HepG2 (cell line): ENCODE results near the gene XPC.

Experiments
- HES4 ChIP-seq: sonication (generic); formaldehyde crosslinking; IDR thresholded peaks from 2 replicates; pipeline ENCODE4 v1.9.0; 2021; ENCODE audit warnings: mild to moderate bottlenecking, missing genetic modification reagents, borderline replicate concordance
- IRF2 ChIP-seq: IDR thresholded peaks from 2 replicates; pipeline ENCODE4 v1.6.1; 2018; ENCODE audit warnings: missing genetic modification reagents, missing compliant biosample characterization
- MTA3 ChIP-seq: sonication (generic); formaldehyde crosslinking; IDR thresholded peaks from 2 replicates; pipeline ENCODE4 v1.4.0; 2020; ENCODE audit warnings: missing genetic modification reagents
- ZNF446 ChIP-seq: sonication (generic); formaldehyde crosslinking; IDR thresholded peaks from 2 replicates; pipeline ENCODE4 v1.5.0; 2020; ENCODE audit warnings: mild to moderate bottlenecking, missing genetic modification reagents
- ZNF550 ChIP-seq: sonication (generic); formaldehyde crosslinking; IDR thresholded peaks from 2 replicates; pipeline ENCODE4 v1.4.0; 2020; ENCODE audit warnings: mild to moderate bottlenecking, missing genetic modification reagents, borderline replicate concordance
- ZNF614 ChIP-seq: IDR thresholded peaks from 2 replicates; pipeline ENCODE4 v1.6.1; 2018; ENCODE audit warnings: missing biosample characterization, missing genetic modification reagents, inconsistent platforms, borderline replicate concordance
- TF ChIP-seq, protein P1 (sequence below): sonication (generic); formaldehyde crosslinking; IDR thresholded peaks from 2 replicates; pipeline ENCODE4 v1.5.0; 2020; ENCODE audit warnings: mild to moderate bottlenecking, missing genetic modification reagents, moderate library complexity
- TF ChIP-seq, protein P2 (sequence below): sonication (generic); formaldehyde crosslinking; IDR thresholded peaks from 2 replicates; pipeline ENCODE4 v1.8.0; 2022; ENCODE audit warnings: mild to moderate bottlenecking, missing genetic modification reagents, moderate library complexity
- TF ChIP-seq, protein P3 (sequence below): sonication (generic); formaldehyde crosslinking; IDR thresholded peaks from 2 replicates; pipeline ENCODE4 v1.9.0; 2021; ENCODE audit warnings: missing genetic modification reagents, borderline replicate concordance

DNA sequence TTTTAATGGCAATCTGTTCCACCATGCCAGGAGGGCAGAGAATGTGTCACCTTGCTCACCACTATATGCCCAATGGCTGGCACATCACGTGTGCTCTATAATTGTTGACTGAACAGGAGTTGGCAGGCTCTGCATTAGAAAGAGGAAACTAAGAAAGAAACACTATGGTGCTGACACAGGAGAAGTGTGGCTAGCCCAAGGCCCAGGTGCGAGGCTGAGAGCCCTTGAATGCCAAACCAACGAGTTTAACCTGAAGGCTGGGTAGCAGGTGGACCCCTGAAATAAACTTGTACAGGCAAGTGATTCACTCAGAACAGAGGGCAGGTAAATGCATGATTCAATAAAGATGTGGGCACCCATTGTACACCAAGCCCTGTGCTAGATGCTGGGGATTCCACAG, 56.1 kb downstream of the XPC start:
- TF ChIP-seq, protein P1, sequence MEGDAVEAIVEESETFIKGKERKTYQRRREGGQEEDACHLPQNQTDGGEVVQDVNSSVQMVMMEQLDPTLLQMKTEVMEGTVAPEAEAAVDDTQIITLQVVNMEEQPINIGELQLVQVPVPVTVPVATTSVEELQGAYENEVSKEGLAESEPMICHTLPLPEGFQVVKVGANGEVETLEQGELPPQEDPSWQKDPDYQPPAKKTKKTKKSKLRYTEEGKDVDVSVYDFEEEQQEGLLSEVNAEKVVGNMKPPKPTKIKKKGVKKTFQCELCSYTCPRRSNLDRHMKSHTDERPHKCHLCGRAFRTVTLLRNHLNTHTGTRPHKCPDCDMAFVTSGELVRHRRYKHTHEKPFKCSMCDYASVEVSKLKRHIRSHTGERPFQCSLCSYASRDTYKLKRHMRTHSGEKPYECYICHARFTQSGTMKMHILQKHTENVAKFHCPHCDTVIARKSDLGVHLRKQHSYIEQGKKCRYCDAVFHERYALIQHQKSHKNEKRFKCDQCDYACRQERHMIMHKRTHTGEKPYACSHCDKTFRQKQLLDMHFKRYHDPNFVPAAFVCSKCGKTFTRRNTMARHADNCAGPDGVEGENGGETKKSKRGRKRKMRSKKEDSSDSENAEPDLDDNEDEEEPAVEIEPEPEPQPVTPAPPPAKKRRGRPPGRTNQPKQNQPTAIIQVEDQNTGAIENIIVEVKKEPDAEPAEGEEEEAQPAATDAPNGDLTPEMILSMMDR (CRISPR knock-in tag), result no peak
- TF ChIP-seq ZNF614 (CRISPR knock-in tag) (no peak), ZNF550 (CRISPR knock-in tag) (no peak), ZNF446 (CRISPR knock-in tag) (no peak), MTA3 (CRISPR knock-in tag) (no peak), HES4 (CRISPR knock-in tag) (no peak), IRF2 (CRISPR knock-in tag) (no peak)
- TF ChIP-seq, protein P2, sequence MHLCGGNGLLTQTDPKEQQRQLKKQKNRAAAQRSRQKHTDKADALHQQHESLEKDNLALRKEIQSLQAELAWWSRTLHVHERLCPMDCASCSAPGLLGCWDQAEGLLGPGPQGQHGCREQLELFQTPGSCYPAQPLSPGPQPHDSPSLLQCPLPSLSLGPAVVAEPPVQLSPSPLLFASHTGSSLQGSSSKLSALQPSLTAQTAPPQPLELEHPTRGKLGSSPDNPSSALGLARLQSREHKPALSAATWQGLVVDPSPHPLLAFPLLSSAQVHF (CRISPR knock-in tag), result no peak
- TF ChIP-seq, protein P3, sequence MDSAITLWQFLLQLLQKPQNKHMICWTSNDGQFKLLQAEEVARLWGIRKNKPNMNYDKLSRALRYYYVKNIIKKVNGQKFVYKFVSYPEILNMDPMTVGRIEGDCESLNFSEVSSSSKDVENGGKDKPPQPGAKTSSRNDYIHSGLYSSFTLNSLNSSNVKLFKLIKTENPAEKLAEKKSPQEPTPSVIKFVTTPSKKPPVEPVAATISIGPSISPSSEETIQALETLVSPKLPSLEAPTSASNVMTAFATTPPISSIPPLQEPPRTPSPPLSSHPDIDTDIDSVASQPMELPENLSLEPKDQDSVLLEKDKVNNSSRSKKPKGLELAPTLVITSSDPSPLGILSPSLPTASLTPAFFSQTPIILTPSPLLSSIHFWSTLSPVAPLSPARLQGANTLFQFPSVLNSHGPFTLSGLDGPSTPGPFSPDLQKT (CRISPR knock-in tag), result no peak
